Colonic mucosa (tissue), 4 donors: ENCODE measurements around the gene LRRN4. TPM values are rescaled to one million over a fixed set of nuclear protein-coding genes. Genes with fewer than 3 reads are reported as not detected.

Experiments
- DNase-seq: peaks from one replicate; pipeline ENCODE4 v3.0.0-alpha.2; 2020
- H3K27ac ChIP-seq: fragments of 200-600 bp; one replicate; pipeline ENCODE4 v1.8.0; 2021
- H3K27me3 ChIP-seq: fragments of 200-600 bp; one replicate; pipeline ENCODE4 v1.8.0; 2021
- H3K36me3 ChIP-seq: fragments of 200-600 bp; one replicate; pipeline ENCODE4 v1.8.0; 2021
- H3K4me1 ChIP-seq: fragments of 200-600 bp; one replicate; pipeline ENCODE4 v1.8.0; 2021; ENCODE audit warnings: mild to moderate bottlenecking
- H3K4me3 ChIP-seq: fragments of 200-600 bp; one replicate; pipeline ENCODE4 v1.8.0; 2021
- H3K9ac ChIP-seq, 2 donors: one replicate each; pipeline ENCODE4 v1.7.0; 2013; ENCODE audit warnings: control low read depth in 2 of 2, low read depth in 2 of 2, low read length in 2 of 2
- H3K9me3 ChIP-seq: fragments of 200-600 bp; one replicate; pipeline ENCODE4 v1.8.0; 2021
- CTCF ChIP-seq: fragments of 200-600 bp; IDR thresholded peaks from one replicate; pipeline ENCODE4 v1.8.0; 2022; ENCODE audit warnings: antibody characterized with exemption, mild to moderate bottlenecking
- intact Hi-C: fragments of 100-400 bp; cut with DNase I; formaldehyde crosslinking; loops from one replicate; pipeline ENCODE4 v1.14.1; 2022
- total RNA-seq, 2 donors: library from RNA; stranded (reverse); fragmentation: NEBNext Ultra II Directional in 1 of 2; extraction: Animal tissue kit (Norgen Biotek cat#: 25700) in 1 of 2; gene quantifications; one replicate each; pipeline ENCODE4 v1.2.1, GENCODE V29; 2021
- donor health status: healthy.
- donor health status: DM: no; HTN: no; CAD: no.
- donor health status: DM: no; HTN: no; CAD: no.

Gene LRRN4
- total RNA-seq, 2 donors from 2014 or later: not detected

GRCh38 chr20:5996765-5997164 is 57.1 kb downstream of the LRRN4 start:
- H3K4me1 ChIP-seq: no peaks in the 10 kb centered on the region
- no peak overlapping the region for H3K9ac ChIP-seq
- no peaks in the 10 kb centered on the region for H3K27me3 ChIP-seq
- no peak overlapping the region for H3K4me3 ChIP-seq
- no peaks in the 10 kb centered on the region for H3K9me3 ChIP-seq
- DNase-seq: no peak
- intact Hi-C loops: no loop called here
- no peaks in the 10 kb centered on the region for H3K36me3 ChIP-seq
- TF ChIP-seq CTCF: no peak
- no peak overlapping the region for H3K27ac ChIP-seq

- no peak for DNase-seq
- H3K27ac ChIP-seq: peak overlapping the region; percentile 30
- H3K4me1 ChIP-seq: no peaks in the 10 kb centered on the region
- no peak overlapping the region for H3K4me3 ChIP-seq
- H3K9me3 ChIP-seq: no peaks in the 10 kb centered on the region
- no peaks in the 10 kb centered on the region for H3K27me3 ChIP-seq
- intact Hi-C loops: no loop called here
- TF ChIP-seq CTCF: no peak
- H3K9ac ChIP-seq: no peak overlapping the region
- no peaks in the 10 kb centered on the region for H3K36me3 ChIP-seq
These were observed 62.0 kb downstream of the LRRN4 start for GRCh38 chr20:5991623-5992441.

- Histone ChIP-seq H3K27me3 (no peaks in the 10 kb centered on the region), H3K9ac (no peak overlapping the region), H3K36me3 (no peaks in the 10 kb centered on the region), H3K27ac (peak overlapping the region; percentile 30), H3K4me1 (no peaks in the 10 kb centered on the region), H3K4me3 (no peak overlapping the region), H3K9me3 (no peaks in the 10 kb centered on the region)
- intact Hi-C loops: no loop called here
- no peak for TF ChIP-seq CTCF
- no peak for DNase-seq
These were observed 62.9 kb downstream of the LRRN4 start for GRCh38 chr20:5990946-5991345.

Other genes with a start within 250 kb of the LRRN4 start
- 1 to 10 TPM; 4.9 to 6.2 TPM for gene CHGB, start 142.6 kb downstream of the LRRN4 start, total RNA-seq
- 10 to 100 TPM in 1 of 2 donors, 1 to 10 TPM in 1; 7.5 to 10.9 TPM for gene TRMT6, start 103.5 kb downstream of the LRRN4 start, total RNA-seq
- gene MCM8, start 103.4 kb downstream of the LRRN4 start, total RNA-seq: 10 to 100 TPM in 1 of 2 donors, 1 to 10 TPM in 1; 5.7 to 18.2 TPM
- gene CRLS1, start 47.9 kb downstream of the LRRN4 start, total RNA-seq: 10 to 100 TPM; 50.6 to 62.5 TPM
- gene FERMT1, start 69.0 kb upstream of the LRRN4 start, total RNA-seq: 10 to 100 TPM; 68.8 to 83.9 TPM